GM12873 (cell line): ENCODE data around the gene SLC66A2.

Source experiments
- CTCF ChIP-seq: IDR thresholded peaks from 2 replicates; pipeline ENCODE4 v1.5.1; 2012; ENCODE audit warnings: low read depth, mild to moderate bottlenecking, moderate library complexity, low read length, control low read depth; ENCODE audit not compliant: insufficient read depth; ENCODE audit errors: missing control alignments

SLC66A2 gene

DNA sequence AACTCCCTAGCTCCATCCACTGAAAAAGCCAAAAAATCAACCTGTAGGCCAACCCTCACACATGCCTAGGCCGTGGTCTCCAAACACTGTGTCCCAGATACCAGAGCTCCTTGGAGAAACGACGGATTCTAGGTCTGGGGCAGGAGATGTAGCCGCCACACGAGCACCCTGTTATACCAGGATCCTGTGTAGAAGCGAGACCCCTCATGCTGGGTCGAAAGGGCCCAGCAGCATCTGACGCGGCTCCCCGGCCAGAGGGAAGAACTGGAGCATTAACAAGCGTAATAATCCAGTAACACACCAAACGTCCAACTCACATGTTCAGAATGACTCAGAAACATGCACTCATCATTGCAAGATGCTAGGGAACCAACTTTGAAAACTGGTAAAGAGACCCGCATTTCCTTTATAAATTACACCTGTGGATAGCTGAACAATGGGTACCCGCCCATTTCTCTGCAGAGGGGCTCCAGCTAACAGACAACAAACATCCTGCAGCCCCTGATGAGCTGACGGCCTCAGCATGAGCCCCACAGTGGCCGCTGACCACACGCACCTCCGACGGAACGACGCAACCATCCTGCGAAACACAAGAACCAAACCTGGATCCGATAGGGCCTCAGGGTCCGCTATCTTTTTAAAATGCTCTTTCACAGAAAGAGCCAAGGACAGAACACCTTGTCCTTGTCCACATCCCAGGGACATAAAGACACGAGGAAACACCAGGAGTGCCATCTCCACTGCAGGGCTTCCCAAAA is 14.2 kb downstream of the SLC66A2 start:
- TF ChIP-seq CTCF = no peak

DNA sequence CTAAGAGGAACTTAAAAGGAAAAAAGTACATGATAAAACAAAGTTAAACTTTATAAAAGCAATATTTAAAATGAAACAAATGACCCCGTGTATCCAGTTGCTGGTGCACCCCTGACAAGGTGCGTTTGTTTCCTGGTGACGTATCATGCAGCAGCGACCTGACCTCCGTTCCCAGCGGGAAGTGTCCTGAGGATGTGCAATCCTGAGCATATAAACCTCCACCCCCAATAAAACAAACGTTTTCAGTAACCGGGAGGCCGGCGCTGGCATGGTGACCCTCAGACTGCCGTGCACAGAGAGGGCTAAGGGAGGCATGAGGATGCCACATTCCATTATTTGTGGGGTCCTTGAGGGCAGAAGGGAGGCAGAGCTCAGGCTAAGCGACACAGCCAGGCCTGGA is 14.8 kb downstream of the SLC66A2 start:
- no peak for TF ChIP-seq CTCF

GRCh38 chr18:79935925-79936324 is 15.5 kb downstream of the SLC66A2 start:
- TF ChIP-seq CTCF = no peak

- no peak for TF ChIP-seq CTCF
These were observed 16.0 kb downstream of the SLC66A2 start for GRCh38 chr18:79935499-79935898.

- TF ChIP-seq CTCF = no peak
These were observed 16.4 kb downstream of the SLC66A2 start for GRCh38 chr18:79935098-79935480.

- no peak for TF ChIP-seq CTCF
These were observed 16.9 kb downstream of the SLC66A2 start for GRCh38 chr18:79934311-79935097.

DNA sequence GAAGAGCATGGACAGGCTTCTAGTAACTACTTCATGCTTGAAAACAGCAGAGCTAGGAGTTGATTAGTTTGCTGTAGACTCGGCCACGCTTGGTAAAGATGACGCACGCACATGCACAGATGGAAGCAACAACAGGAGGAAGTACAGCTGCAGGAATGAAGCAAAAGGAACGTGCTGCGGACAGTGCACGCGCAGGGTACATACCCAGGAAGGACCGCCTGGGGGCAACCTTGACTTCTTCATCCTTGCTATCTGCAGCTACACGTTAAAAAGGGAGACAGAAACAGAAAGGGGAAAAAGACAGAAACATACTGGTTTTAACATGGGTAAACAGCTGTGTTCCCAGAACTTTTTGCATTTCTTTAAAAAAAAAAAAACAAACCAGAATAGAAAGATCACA is 17.7 kb downstream of the SLC66A2 start:
- TF ChIP-seq CTCF = no peak
